Common myeloid progenitor, CD34-positive (primary cell): ENCODE data around the gene MAPKBP1.

Experiments
- CTCF ChIA-PET: fragments of 350-600 bp; sonication (Branson Sonifier 250); formaldehyde crosslinking; loops from one replicate; lab custom pipeline; 2021; ENCODE audit warnings: antibody characterized with exemption; lab: Charles Lee
- POLR2A ChIA-PET: fragments of 350-600 bp; sonication (Branson Sonifier 250); formaldehyde crosslinking; loops from one replicate; lab custom pipeline; 2021; ENCODE audit warnings: antibody characterized with exemption; lab: Charles Lee
- DNase-seq, 3 donors: peaks; one replicate each; pipeline versions ENCODE4 v3.0.0 to v3.0.0-alpha.2; 2013
- H3K27ac ChIP-seq, 2 experiments: 1 replicate in 1 of 2; 2 replicates in 1 of 2; pipeline ENCODE4 v1.7.0; 2013; ENCODE audit warnings: inconsistent platforms in 2 of 2, low read length in 2 of 2, mild to moderate bottlenecking in 2 of 2, low read depth in 1 of 2, moderate library complexity in 1 of 2; ENCODE audit not compliant: severe bottlenecking in 2 of 2, insufficient read depth in 1 of 2, poor library complexity in 1 of 2
- H3K27me3 ChIP-seq, 5 experiments: replicated peaks in 2 of 5; 1 replicate in 3 of 5; 2 replicates in 2 of 5; pipeline versions ENCODE4 v1.6.1 to v1.7.0; 2013; ENCODE audit warnings: low read length in 4 of 5, mild to moderate bottlenecking in 2 of 5, moderate library complexity in 2 of 5, inconsistent platforms in 1 of 5; ENCODE audit not compliant: insufficient read depth in 5 of 5, control insufficient read depth in 4 of 5
- H3K36me3 ChIP-seq, 4 experiments: 1 replicate in 2 of 4; 2 replicates in 2 of 4; pipeline versions ENCODE4 v1.6.1 to v1.7.0; 2013; ENCODE audit warnings: low read length in 3 of 4, control low read depth in 1 of 4, mild to moderate bottlenecking in 1 of 4; ENCODE audit not compliant: control insufficient read depth in 4 of 4, insufficient read depth in 4 of 4
- H3K4me1 ChIP-seq, 4 experiments: 1 replicate in 3 of 4; 2 replicates in 1 of 4; pipeline versions ENCODE4 v1.6.1 to v1.7.1; 2013; ENCODE audit warnings: low read length in 3 of 4, mild to moderate bottlenecking in 3 of 4, control low read depth in 1 of 4, inconsistent platforms in 1 of 4, moderate library complexity in 1 of 4; ENCODE audit not compliant: control insufficient read depth in 4 of 4, insufficient read depth in 4 of 4; ENCODE audit errors: control extremely low read depth in 1 of 4
- H3K4me3 ChIP-seq, 7 experiments: 1 replicate in 4 of 7; 2 replicates in 3 of 7; pipeline versions ENCODE4 v1.5.1 to v1.7.0; 2013; ENCODE audit warnings: mild to moderate bottlenecking in 7 of 7, low read length in 6 of 7, moderate library complexity in 6 of 7, inconsistent platforms in 2 of 7, low read depth in 2 of 7, control low read depth in 1 of 7; ENCODE audit not compliant: insufficient read depth in 4 of 7, control insufficient read depth in 1 of 7; ENCODE audit errors: extremely low read depth in 1 of 7
- H3K9me3 ChIP-seq, 5 experiments: 1 replicate in 4 of 5; 2 replicates in 1 of 5; pipeline versions ENCODE4 v1.6.1 to v1.7.1; 2013; ENCODE audit warnings: low read length in 4 of 5, mild to moderate bottlenecking in 2 of 5, inconsistent platforms in 1 of 5, low read depth in 1 of 5, moderate library complexity in 1 of 5; ENCODE audit not compliant: control insufficient read depth in 4 of 5, insufficient read depth in 2 of 5; ENCODE audit errors: control extremely low read depth in 1 of 5
- WGBS: methylation state at CpG from one replicate; pipeline ENCODE4 v1.1.5; 2013; ENCODE audit not compliant: insufficient coverage; 5-methylcytosine and 5-hydroxymethylcytosine counted together

MAPKBP1 gene

GRCh38 chr15:41849204-41849603 lies 74.9 kb downstream of the MAPKBP1 start:
- CTCF ChIA-PET: interaction anchor here (2.7 kb wide), 1 partner anchor 11 kb away, joined by 11 read pairs; the partner anchor contains the start of gene PLA2G4B
- WGBS: 73% methylated on average over 3 of the region's 6 CpGs

GRCh38 chr15:41849861-41850260 lies 75.6 kb downstream of the MAPKBP1 start:
- no peak for DNase-seq
- Histone ChIP-seq H3K27ac (no peak overlapping the region), H3K4me3 (no peak overlapping the region), H3K36me3 (peaks cover 0 to 31% (median 16%) of the 10 kb centered on the region in 4 experiments), H3K9me3 (no peaks in the 10 kb centered on the region), H3K4me1 (no peaks in the 10 kb centered on the region), H3K27me3 (peaks cover 0 to 9% (median 0%) of the 10 kb centered on the region in 5 experiments)
- ChIA-PET CTCF (interaction anchor here (1.3 to 2.7 kb wide), 2 partner anchors 11 to 55 kb away, joined by 3 to 11 read pairs; partner anchors contain the start of gene PLA2G4B), POLR2A (no interaction called here)
- 80% methylated on average over 8 of the region's 8 CpGs for WGBS

More at GRCh38 chr15:41849204-41849603, 74.9 kb downstream of the MAPKBP1 start:
- H3K36me3 ChIP-seq: peaks cover 0 to 36% (median 16%) of the 10 kb centered on the region in 4 experiments
- no peaks in the 10 kb centered on the region for H3K9me3 ChIP-seq
- no peak for DNase-seq
- no peak overlapping the region for H3K4me3 ChIP-seq
- H3K27me3 ChIP-seq: peaks cover 0 to 9% (median 0%) of the 10 kb centered on the region in 5 experiments
- H3K27ac ChIP-seq: no peak overlapping the region
- H3K4me1 ChIP-seq: no peaks in the 10 kb centered on the region
- POLR2A ChIA-PET: no interaction called here

- DNase-seq: no peak
- CTCF ChIA-PET: interaction anchor here (1.1 to 2.7 kb wide), 3 partner anchors 12 to 54 kb away, joined by 3 to 11 read pairs (median 3); partner anchors contain the start of gene PLA2G4B
- 74% methylated on average over 16 of the region's 16 CpGs for WGBS
- no peaks in the 10 kb centered on the region for H3K9me3 ChIP-seq
- no peaks in the 10 kb centered on the region for H3K4me1 ChIP-seq
- no peak overlapping the region for H3K4me3 ChIP-seq
- no peak overlapping the region for H3K27ac ChIP-seq
- H3K27me3 ChIP-seq: peaks cover 0 to 9% (median 0%) of the 10 kb centered on the region in 5 experiments
- POLR2A ChIA-PET: no interaction called here
- peaks cover 0 to 30% (median 12%) of the 10 kb centered on the region in 4 experiments for H3K36me3 ChIP-seq
Measured at GRCh38 chr15:41850482-41851166, 76.3 kb downstream of the MAPKBP1 start.

GRCh38 chr15:41851167-41851523 lies 76.9 kb downstream of the MAPKBP1 start:
- Histone ChIP-seq H3K9me3 (no peaks in the 10 kb centered on the region), H3K4me3 (no peak overlapping the region), H3K27me3 (peaks cover 0 to 9% (median 0%) of the 10 kb centered on the region in 5 experiments), H3K36me3 (peaks cover 0 to 26% (median 9%) of the 10 kb centered on the region in 4 experiments), H3K4me1 (no peaks in the 10 kb centered on the region), H3K27ac (no peak overlapping the region)
- ChIA-PET CTCF (interaction anchor here (1.1 to 2.7 kb wide), 4 partner anchors 10 to 54 kb away, joined by 3 to 11 read pairs (median 4); partner anchors contain the start of gene PLA2G4B), POLR2A (no interaction called here)
- DNase-seq: no peak
- 55% methylated on average over 11 of the region's 11 CpGs for WGBS

GRCh38 chr15:41851755-41852370 lies 77.6 kb downstream of the MAPKBP1 start:
- POLR2A ChIA-PET: no interaction called here
- peaks cover 0 to 19% (median 4%) of the 10 kb centered on the region in 4 experiments for H3K36me3 ChIP-seq
- DNase-seq: no peak
- no peaks in the 10 kb centered on the region for H3K9me3 ChIP-seq
- no peak overlapping the region for H3K4me3 ChIP-seq
- no peak overlapping the region for H3K27ac ChIP-seq
- CTCF ChIA-PET: interaction anchor here (0.7 to 2.7 kb wide), 8 partner anchors 9 to 79 kb away, joined by 3 to 11 read pairs (median 3); partner anchors contain the start of gene PLA2G4B
- H3K4me1 ChIP-seq: no peaks in the 10 kb centered on the region
- 96% methylated on average over 8 of the region's 8 CpGs for WGBS
- peaks cover 0 to 9% (median 0%) of the 10 kb centered on the region in 5 experiments for H3K27me3 ChIP-seq

- Histone ChIP-seq H3K27me3 (peaks cover 0 to 9% (median 0%) of the 10 kb centered on the region in 5 experiments), H3K9me3 (no peaks in the 10 kb centered on the region), H3K4me3 (no peak overlapping the region), H3K36me3 (peaks cover 0 to 9% (median 2%) of the 10 kb centered on the region in 4 experiments), H3K27ac (no peak overlapping the region), H3K4me1 (no peaks in the 10 kb centered on the region)
- CTCF ChIA-PET: interaction anchor here (0.6 to 2.1 kb wide), 6 partner anchors 8 to 52 kb away, joined by 3 to 5 read pairs (median 4); no protein-coding TSS in a partner anchor
- WGBS: over 99% methylated on average over 12 of the region's 17 CpGs
- POLR2A ChIA-PET: interaction anchor here (1.5 kb wide), 1 partner anchor 26 kb away, joined by 3 read pairs; no protein-coding TSS in a partner anchor
- no peak for DNase-seq
Measured at GRCh38 chr15:41852736-41853590, 78.7 kb downstream of the MAPKBP1 start.
